ENCODE results near the gene GRIK5.
A peak's percentile ranks its signal among the peaks of the same experiment; 100 is the strongest.

GRIK5 gene

GRCh38 chr19:42093926-42094325 lies 23.9 kb upstream of the GRIK5 start:
- DNase-seq: no peak

- DNase-seq: no peak
These were observed 23.5 kb upstream of the GRIK5 start for GRCh38 chr19:42093505-42093904.

- peak; percentile 52 for DNase-seq
These were observed 22.3 kb upstream of the GRIK5 start for GRCh38 chr19:42092350-42092749.

GRCh38 chr19:42091742-42092141 lies 21.7 kb upstream of the GRIK5 start:
- DNase-seq: no peak

- DNase-seq: no peak
These were observed 21.3 kb upstream of the GRIK5 start for GRCh38 chr19:42091300-42091699.

- DNase-seq: no peak
These were observed 20.7 kb upstream of the GRIK5 start for GRCh38 chr19:42090672-42091071.

GRCh38 chr19:42089772-42090171 lies 19.8 kb upstream of the GRIK5 start:
- DNase-seq: no peak

GRCh38 chr19:42089191-42089750 lies 19.3 kb upstream of the GRIK5 start:
- no peak for DNase-seq

GRCh38 chr19:42088471-42089190 lies 18.6 kb upstream of the GRIK5 start:
- no peak for DNase-seq

GRCh38 chr19:42086770-42087550 lies 17.0 kb upstream of the GRIK5 start:
- DNase-seq: no peak

- DNase-seq: no peak
These were observed 16.3 kb upstream of the GRIK5 start for GRCh38 chr19:42086188-42086736.

GRCh38 chr19:42083537-42083936 lies 13.5 kb upstream of the GRIK5 start:
- no peak for DNase-seq

GRCh38 chr19:42081584-42082203 lies 11.7 kb upstream of the GRIK5 start:
- no peak for DNase-seq

- DNase-seq: no peak
These were observed 10.9 kb upstream of the GRIK5 start for GRCh38 chr19:42080764-42081375.

GRCh38 chr19:42079886-42080763 lies 10.1 kb upstream of the GRIK5 start:
- no peak for DNase-seq

GRCh38 chr19:42079276-42079669 lies 9.3 kb upstream of the GRIK5 start:
- DNase-seq: no peak

GRCh38 chr19:42078538-42079275 lies 8.7 kb upstream of the GRIK5 start:
- DNase-seq: no peak

- no peak for DNase-seq
These were observed 8.1 kb upstream of the GRIK5 start for GRCh38 chr19:42078058-42078457.

- no peak for DNase-seq
These were observed 6.5 kb upstream of the GRIK5 start for GRCh38 chr19:42076380-42076944.

- DNase-seq: peak; percentile 98
These were observed 5.8 kb upstream of the GRIK5 start, which contains the start of gene ZNF574 for GRCh38 chr19:42075616-42076379. ZNF574 (plus strand) TSS chr19:42076166; CDS start chr19:42078607, 2,441 bp downstream.

Data from NCI-H2029 treated with DMSO at 0.1 percent for 48 hours (cell line).